Measurements from ENCODE around the gene TRAF3IP1. TPM values are rescaled to one million over a fixed set of nuclear protein-coding genes. Genes with fewer than 3 reads are reported as not detected.
"Not testable (repeated sequence)": the region's sequence is repeated elsewhere in the genome, so short reads cannot be mapped to it uniquely, and the experiment has no call there.

Gene TRAF3IP1
- total and polyA plus RNA-seq, 4 donors = 14.4 to 21.5 (median 18.4) TPM

- no peaks in the 10 kb centered on the region for H3K4me1 ChIP-seq (ENCODE audit: control insufficient read depth in 1 of 2, insufficient read depth in 2 of 2, low read length in 2 of 2)
- H3K27me3 ChIP-seq (ENCODE audit: control insufficient read depth in 1 of 2, insufficient read depth in 2 of 2, low read length in 1 of 2) = no peaks in the 10 kb centered on the region
- intact Hi-C loops (cut with DNase I) = no loop called here
- no peaks in the 10 kb centered on the region for H3K9me3 ChIP-seq (ENCODE audit: control insufficient read depth, low read length)
- ATAC-seq (ENCODE audit: low FRiP score) = no peak
- H3K27ac ChIP-seq (ENCODE audit: low read depth in 1 of 2, low read length in 2 of 2) = no peak overlapping the region
- H3K36me3 ChIP-seq (ENCODE audit: control insufficient read depth in 1 of 2, insufficient read depth in 2 of 2, low read length in 1 of 2) = no peaks in the 10 kb centered on the region
- H3K4me3 ChIP-seq (ENCODE audit: low read length in 2 of 2) = no peak overlapping the region
- 96% methylated on average over 7 of the region's 7 CpGs for WGBS, 2 donors
- no peak for DNase-seq
Measured at GRCh38 chr2:238396663-238397062, 76.3 kb downstream of the TRAF3IP1 start.

DNA sequence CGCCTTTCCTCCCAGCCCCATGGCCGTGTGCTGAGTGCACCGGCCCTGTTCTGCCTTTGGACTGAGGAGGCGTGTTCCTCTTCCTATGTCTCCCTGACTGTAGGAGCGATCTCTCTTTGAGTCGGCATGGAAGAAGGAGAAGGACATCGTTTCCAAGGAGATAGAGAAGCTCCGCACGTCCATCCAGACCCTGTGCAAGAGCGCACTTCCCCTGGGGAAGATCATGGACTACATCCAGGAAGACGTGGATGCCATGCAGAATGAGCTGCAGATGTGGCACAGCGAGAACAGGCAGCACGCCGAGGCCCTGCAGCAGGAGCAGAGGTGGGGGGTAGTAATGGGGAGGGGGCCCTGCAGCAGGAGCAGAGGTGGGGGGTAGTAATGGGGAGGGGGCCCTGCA lies 77.0 kb downstream of the TRAF3IP1 start:
- Histone ChIP-seq H3K36me3 (ENCODE audit: control insufficient read depth in 1 of 2, insufficient read depth in 2 of 2, low read length in 1 of 2) (no peaks in the 10 kb centered on the region), H3K27me3 (ENCODE audit: control insufficient read depth in 1 of 2, insufficient read depth in 2 of 2, low read length in 1 of 2) (no peaks in the 10 kb centered on the region), H3K9me3 (ENCODE audit: control insufficient read depth, low read length) (no peaks in the 10 kb centered on the region), H3K4me3 (ENCODE audit: low read length in 2 of 2) (no peak overlapping the region), H3K27ac (ENCODE audit: low read depth in 1 of 2, low read length in 2 of 2) (no peak overlapping the region), H3K4me1 (ENCODE audit: control insufficient read depth in 1 of 2, insufficient read depth in 2 of 2, low read length in 2 of 2) (no peaks in the 10 kb centered on the region)
- intact Hi-C loops (cut with DNase I) = no loop called here
- WGBS, 2 donors = 77 to 88% methylated on average over 14 of the region's 14 CpGs
- no peak for ATAC-seq (ENCODE audit: low FRiP score)
- no peak for DNase-seq

DNA sequence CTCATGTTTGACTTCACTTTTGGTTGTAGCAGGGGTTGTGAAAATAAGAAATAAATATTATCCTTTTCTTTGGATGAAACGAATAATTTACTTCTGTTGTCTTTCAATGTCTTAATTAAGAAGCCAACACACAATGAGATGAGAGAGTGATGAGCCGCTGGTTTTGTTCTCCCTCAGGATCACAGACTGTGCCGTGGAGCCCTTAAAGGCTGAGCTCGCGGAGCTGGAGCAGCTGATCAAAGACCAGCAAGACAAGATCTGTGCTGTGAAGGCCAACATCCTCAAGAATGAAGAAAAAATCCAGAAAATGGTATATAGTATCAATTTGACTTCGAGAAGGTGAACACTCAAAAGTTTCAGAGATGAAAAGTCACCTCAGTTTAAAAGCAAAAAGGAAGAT lies 78.3 kb downstream of the TRAF3IP1 start:
- intact Hi-C loops (cut with DNase I) = no loop called here
- WGBS, 2 donors = 86 to 89% methylated on average over 6 of the region's 6 CpGs
- no peaks in the 10 kb centered on the region for H3K27me3 ChIP-seq (ENCODE audit: control insufficient read depth in 1 of 2, insufficient read depth in 2 of 2, low read length in 1 of 2)
- H3K27ac ChIP-seq (ENCODE audit: low read depth in 1 of 2, low read length in 2 of 2) = no peak overlapping the region
- no peaks in the 10 kb centered on the region for H3K4me1 ChIP-seq (ENCODE audit: control insufficient read depth in 1 of 2, insufficient read depth in 2 of 2, low read length in 2 of 2)
- H3K36me3 ChIP-seq (ENCODE audit: control insufficient read depth in 1 of 2, insufficient read depth in 2 of 2, low read length in 1 of 2) = no peaks in the 10 kb centered on the region
- ATAC-seq (ENCODE audit: low FRiP score) (no peak), DNase-seq (no peak)
- no peaks in the 10 kb centered on the region for H3K9me3 ChIP-seq (ENCODE audit: control insufficient read depth, low read length)
- no peak overlapping the region for H3K4me3 ChIP-seq (ENCODE audit: low read length in 2 of 2)

DNA sequence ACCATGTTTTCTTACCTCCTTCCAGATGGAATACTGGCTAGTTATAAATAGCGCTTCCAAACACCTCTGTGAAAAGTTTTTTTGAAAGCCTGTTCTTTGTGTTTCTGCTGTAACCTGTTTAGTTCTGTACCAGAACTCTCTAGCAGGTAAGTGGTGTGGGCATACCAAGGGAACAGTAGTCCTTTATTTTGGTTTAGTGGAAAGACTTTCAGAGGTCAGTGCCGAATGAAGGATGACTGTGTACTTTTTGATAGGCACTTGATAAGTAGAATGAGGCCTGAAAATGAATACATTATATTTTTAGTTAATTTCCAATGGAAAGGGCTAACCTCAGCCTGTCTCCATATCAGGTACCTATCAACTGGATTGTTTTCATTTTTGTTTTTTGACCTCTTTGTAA lies 78.8 kb downstream of the TRAF3IP1 start:
- no peak overlapping the region for H3K27ac ChIP-seq (ENCODE audit: low read depth in 1 of 2, low read length in 2 of 2)
- ATAC-seq (ENCODE audit: low FRiP score) (no peak), DNase-seq (no peak)
- no peaks in the 10 kb centered on the region for H3K4me1 ChIP-seq (ENCODE audit: control insufficient read depth in 1 of 2, insufficient read depth in 2 of 2, low read length in 2 of 2)
- H3K36me3 ChIP-seq (ENCODE audit: control insufficient read depth in 1 of 2, insufficient read depth in 2 of 2, low read length in 1 of 2) = no peaks in the 10 kb centered on the region
- no peak overlapping the region for H3K4me3 ChIP-seq (ENCODE audit: low read length in 2 of 2)
- intact Hi-C loops (cut with DNase I) = no loop called here
- 84 to 85% methylated on average over 2 of the region's 2 CpGs for WGBS, 2 donors
- H3K27me3 ChIP-seq (ENCODE audit: control insufficient read depth in 1 of 2, insufficient read depth in 2 of 2, low read length in 1 of 2) = no peaks in the 10 kb centered on the region
- H3K9me3 ChIP-seq (ENCODE audit: control insufficient read depth, low read length) = no peaks in the 10 kb centered on the region

DNA sequence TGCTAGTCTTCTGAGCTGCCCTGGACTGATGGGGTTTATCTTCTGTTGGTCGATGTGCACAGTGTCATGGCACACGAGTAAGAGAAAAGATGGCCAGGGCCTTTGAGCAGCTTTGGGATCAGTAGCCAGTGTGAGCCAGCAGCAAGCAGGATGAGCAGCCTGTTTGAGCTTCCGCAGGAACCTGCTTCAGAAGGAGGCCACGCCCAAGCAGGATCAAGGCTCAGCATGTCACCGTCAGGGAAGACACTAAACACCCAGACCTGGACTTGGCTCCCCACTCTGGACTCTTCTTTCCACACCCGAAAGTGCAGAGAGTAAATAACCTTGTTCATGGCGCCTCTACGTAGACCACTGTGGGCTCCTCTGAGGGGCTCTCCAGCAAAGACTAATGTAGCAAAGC lies 81.2 kb downstream of the TRAF3IP1 start:
- no peaks in the 10 kb centered on the region for H3K9me3 ChIP-seq (ENCODE audit: control insufficient read depth, low read length)
- no peak overlapping the region for H3K4me3 ChIP-seq (ENCODE audit: low read length in 2 of 2)
- no peaks in the 10 kb centered on the region for H3K4me1 ChIP-seq (ENCODE audit: control insufficient read depth in 1 of 2, insufficient read depth in 2 of 2, low read length in 2 of 2)
- DNase-seq (no peak), ATAC-seq (ENCODE audit: low FRiP score) (no peak)
- intact Hi-C loops (cut with DNase I) = no loop called here
- H3K27me3 ChIP-seq (ENCODE audit: control insufficient read depth in 1 of 2, insufficient read depth in 2 of 2, low read length in 1 of 2) = no peaks in the 10 kb centered on the region
- H3K36me3 ChIP-seq (ENCODE audit: control insufficient read depth in 1 of 2, insufficient read depth in 2 of 2, low read length in 1 of 2) = no peaks in the 10 kb centered on the region
- 93 to 97% methylated on average over 8 of the region's 8 CpGs for WGBS, 2 donors
- no peak overlapping the region for H3K27ac ChIP-seq (ENCODE audit: low read depth in 1 of 2, low read length in 2 of 2)

DNA sequence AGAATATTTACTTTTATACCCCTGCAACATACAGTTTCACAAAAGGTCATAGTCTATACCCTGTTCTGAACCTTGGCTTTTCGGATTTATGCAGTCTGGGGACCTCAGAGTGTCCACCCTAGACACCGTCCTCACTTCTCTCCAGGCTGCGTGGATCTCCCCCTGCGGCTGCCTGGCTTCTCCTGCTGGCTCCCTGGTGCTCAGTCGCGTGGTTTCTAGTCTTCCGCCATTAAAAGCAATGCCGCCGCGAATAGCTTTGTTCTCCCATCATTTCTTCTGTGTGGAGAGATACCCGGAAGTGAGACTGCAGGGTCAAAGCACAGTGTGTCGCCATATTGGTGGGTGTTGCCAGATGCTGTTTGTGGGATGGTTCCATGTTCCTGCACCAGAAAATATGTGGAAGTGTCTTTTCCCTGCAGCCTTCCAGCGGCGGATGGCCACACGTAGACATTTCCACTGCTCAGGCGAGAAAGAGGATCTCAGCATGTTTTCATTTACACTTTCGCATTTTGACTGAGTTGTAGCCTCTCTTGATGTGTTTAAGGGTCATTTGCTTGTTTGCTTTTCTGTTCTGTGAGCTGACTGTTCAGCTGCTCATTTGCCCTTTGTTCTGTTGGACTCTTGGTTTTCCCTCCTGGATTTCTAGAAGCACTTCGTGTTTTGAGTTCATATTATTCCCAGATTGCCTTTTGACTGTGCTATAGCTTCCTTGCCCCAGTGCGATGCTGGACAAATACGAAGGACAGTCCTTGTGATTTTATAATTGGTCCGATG lies 83.5 kb downstream of the TRAF3IP1 start:
- Histone ChIP-seq H3K27me3 (ENCODE audit: control insufficient read depth in 1 of 2, insufficient read depth in 2 of 2, low read length in 1 of 2) (no peaks in the 10 kb centered on the region), H3K9me3 (ENCODE audit: control insufficient read depth, low read length) (no peaks in the 10 kb centered on the region), H3K36me3 (ENCODE audit: control insufficient read depth in 1 of 2, insufficient read depth in 2 of 2, low read length in 1 of 2) (no peaks in the 10 kb centered on the region), H3K4me3 (ENCODE audit: low read length in 2 of 2) (no peak overlapping the region), H3K4me1 (ENCODE audit: control insufficient read depth in 1 of 2, insufficient read depth in 2 of 2, low read length in 2 of 2) (no peaks in the 10 kb centered on the region), H3K27ac (ENCODE audit: low read depth in 1 of 2, low read length in 2 of 2) (no peak overlapping the region)
- ATAC-seq (ENCODE audit: low FRiP score) (no peak), DNase-seq (no peak)
- WGBS, 2 donors = 93 to 96% methylated on average over 21 of the region's 21 CpGs
- intact Hi-C loops (cut with DNase I) = no loop called here

DNA sequence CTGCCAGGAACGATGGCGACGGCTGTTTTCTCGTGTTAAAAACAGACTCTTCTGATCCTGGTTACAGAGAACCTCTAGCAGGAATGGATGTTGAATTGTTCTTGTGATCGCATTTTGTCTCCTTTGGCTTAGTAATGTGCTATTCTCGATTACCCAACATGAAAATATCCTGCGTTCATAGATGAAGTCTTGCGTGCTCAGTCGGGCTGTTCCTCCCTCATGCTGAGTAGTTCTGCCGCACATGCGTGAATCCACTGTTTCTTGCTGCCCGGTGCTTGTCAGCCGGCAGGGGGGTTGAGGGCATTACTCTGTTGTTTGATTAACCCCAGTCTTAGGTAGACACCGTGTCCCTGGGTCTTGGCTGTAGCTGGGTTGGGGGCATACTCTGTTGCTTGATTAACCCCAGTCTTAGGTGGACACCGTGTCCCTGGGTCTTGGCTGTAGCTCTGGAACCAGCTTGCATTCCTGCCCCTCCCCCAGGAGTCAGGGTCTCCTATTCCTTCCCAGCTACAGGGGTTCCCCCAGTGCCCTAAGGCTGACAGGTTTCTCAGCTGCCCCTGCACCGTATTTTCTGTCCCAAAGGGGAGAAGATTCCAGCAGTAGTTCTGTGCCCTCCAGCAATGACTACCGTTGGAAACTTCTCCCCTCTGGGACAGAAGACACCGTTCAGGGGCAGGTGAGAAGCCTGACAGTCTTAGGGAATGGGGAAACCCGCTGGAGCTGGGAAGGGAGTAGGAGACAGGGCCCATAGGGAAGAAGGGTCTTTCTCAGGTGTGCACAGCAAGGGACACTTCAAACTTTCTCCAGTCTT lies 84.3 kb downstream of the TRAF3IP1 start:
- intact Hi-C loops (cut with DNase I) = no loop called here
- Histone ChIP-seq H3K9me3 (ENCODE audit: control insufficient read depth, low read length) (no peaks in the 10 kb centered on the region), H3K4me1 (ENCODE audit: control insufficient read depth in 1 of 2, insufficient read depth in 2 of 2, low read length in 2 of 2) (no peaks in the 10 kb centered on the region), H3K36me3 (ENCODE audit: control insufficient read depth in 1 of 2, insufficient read depth in 2 of 2, low read length in 1 of 2) (no peaks in the 10 kb centered on the region), H3K4me3 (ENCODE audit: low read length in 2 of 2) (no peak overlapping the region), H3K27me3 (ENCODE audit: control insufficient read depth in 1 of 2, insufficient read depth in 2 of 2, low read length in 1 of 2) (no peaks in the 10 kb centered on the region), H3K27ac (ENCODE audit: low read depth in 1 of 2, low read length in 2 of 2) (no peak overlapping the region)
- 87 to 90% methylated on average over 19 of the region's 19 CpGs for WGBS, 2 donors
- ATAC-seq (ENCODE audit: low FRiP score) (no peak), DNase-seq (no peak)

GRCh38 chr2:238405217-238405555 lies 84.9 kb downstream of the TRAF3IP1 start:
- ATAC-seq (ENCODE audit: low FRiP score); DNase-seq; H3K27me3 ChIP-seq (ENCODE audit: control insufficient read depth in 1 of 2, insufficient read depth in 2 of 2, low read length in 1 of 2); H3K9me3 ChIP-seq (ENCODE audit: control insufficient read depth, low read length); intact Hi-C loops (cut with DNase I); H3K27ac ChIP-seq (ENCODE audit: low read depth in 1 of 2, low read length in 2 of 2); H3K4me3 ChIP-seq (ENCODE audit: low read length in 2 of 2); H3K4me1 ChIP-seq (ENCODE audit: control insufficient read depth in 1 of 2, insufficient read depth in 2 of 2, low read length in 2 of 2); H3K36me3 ChIP-seq (ENCODE audit: control insufficient read depth in 1 of 2, insufficient read depth in 2 of 2, low read length in 1 of 2): not testable (repeated sequence)
- 95 to 99% methylated on average over 4 of the region's 4 CpGs for WGBS, 2 donors
